GM12891 (cell line): ENCODE measurements around the gene LCE2A.

Experiments used
- PAX5 ChIP-seq: IDR thresholded peaks from 2 replicates; pipeline ENCODE4 v1.6.1; 2011; ENCODE audit warnings: low read length, moderate library complexity, mild to moderate bottlenecking; ENCODE audit not compliant: insufficient read depth, severe bottlenecking
- POLR2A ChIP-seq: IDR thresholded peaks from 2 replicates; pipeline ENCODE4 v1.6.1; 2011; ENCODE audit warnings: low read depth, low read length, control low read depth
- POLR2AphosphoS5 ChIP-seq: IDR thresholded peaks from 2 replicates; pipeline ENCODE4 v1.6.1; 2011; ENCODE audit warnings: low read depth, low read length, control low read depth
- SPI1 ChIP-seq: IDR thresholded peaks from 2 replicates; pipeline ENCODE4 v1.6.1; 2011; ENCODE audit warnings: low read depth, low read length, control low read depth
- TAF1 ChIP-seq: IDR thresholded peaks from 2 replicates; pipeline ENCODE4 v1.6.1; 2011; ENCODE audit warnings: low read depth, low read length, control low read depth

DNA sequence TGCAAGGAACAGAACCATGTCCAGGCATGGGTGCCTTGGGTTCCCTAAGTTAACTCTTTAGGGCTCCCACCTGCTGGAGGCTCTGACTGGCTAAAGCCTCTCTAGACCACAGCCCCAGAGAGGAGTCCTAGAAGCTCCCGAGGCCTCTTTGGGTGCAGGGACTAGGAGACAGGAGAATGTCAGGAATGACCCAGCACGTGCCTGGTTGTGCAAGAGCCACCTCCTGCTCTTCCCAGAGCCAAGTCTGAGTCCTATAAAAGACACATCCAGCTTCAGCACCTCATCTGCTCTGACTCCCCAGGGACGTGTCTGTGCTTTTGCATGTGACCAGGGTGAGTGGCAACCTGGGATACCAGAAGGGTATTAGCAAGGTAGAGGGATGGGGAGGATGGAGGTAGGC is 35.0 kb upstream of the LCE2A start, which contains the start of gene LCE2D:
- TF ChIP-seq POLR2A = no peak
- no peak for TF ChIP-seq POLR2AphosphoS5
- TF ChIP-seq PAX5 = no peak
- TF ChIP-seq TAF1 = no peak
- no peak for TF ChIP-seq SPI1
